ENCODE results near the gene KBTBD2.

The KBTBD2 gene

DNA sequence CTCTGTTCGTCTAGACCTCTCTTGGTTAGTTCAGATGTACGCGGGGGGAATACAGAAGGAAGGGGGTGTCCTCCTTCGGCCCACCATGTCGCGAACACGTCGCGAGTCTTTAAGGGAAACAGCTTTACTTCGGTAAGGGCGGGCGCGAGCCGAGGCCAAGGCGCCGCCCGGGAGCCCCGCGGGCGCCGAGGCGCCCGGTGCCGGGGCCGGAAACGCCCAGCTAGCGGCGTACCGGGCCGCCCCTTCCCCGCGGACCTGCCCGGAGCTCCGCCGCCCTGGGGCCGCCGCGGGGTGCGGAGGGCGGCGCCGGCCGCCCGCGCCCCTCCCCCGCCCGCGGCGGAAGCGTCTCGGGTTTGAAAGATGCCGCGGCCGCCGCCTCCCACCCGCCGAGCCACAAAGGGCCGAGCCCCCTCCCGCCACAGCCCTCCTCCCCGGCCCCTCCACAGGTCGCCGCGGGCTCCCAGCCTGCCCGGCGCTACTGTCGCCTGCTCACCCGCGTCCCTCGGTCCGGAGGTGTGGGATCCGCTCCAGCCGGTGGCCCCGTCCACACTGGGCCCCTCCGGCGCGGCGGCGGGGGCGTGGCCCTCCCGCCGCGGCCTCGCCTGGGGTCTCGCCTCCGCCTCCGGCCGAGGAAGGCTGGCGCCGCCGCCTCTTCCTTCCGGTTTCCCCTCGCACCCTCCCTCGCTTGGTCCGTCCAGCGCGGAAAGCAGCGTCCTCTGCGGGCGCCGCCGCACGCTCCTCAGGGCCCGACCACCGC lies at the start of gene KBTBD2:
TSS of gene KBTBD2 (minus strand) at position 718 of the 757 bp plus-strand sequence. CDS start 12,156 bp downstream, outside the sequence.
- peak within 1 kb of the TSS; percentile 96 to 98 for H3K4me3 ChIP-seq (ENCODE audit: low read depth in 1 of 2, low read length in 2 of 2)
- peaks cover 5% of the 10 kb centered on the region; the same call in 1 of the 2 replicates for H3K36me3 ChIP-seq (ENCODE audit: insufficient read depth, low read length)
- H3K4me2 ChIP-seq (ENCODE audit: insufficient read depth, low read length), result peak within 1 kb of the TSS; percentile 92
- H3K9me3 ChIP-seq (ENCODE audit: insufficient read depth, low read length, severe bottlenecking), result no peaks in the 10 kb centered on the region
- DNase-seq (peak; percentile 83), ATAC-seq (ENCODE audit: insufficient read depth, low read depth) (peak; percentile 65)
- H3K4me1 ChIP-seq (ENCODE audit: insufficient read depth, low read length), result peaks cover 46% of the 10 kb centered on the region
- peak within 1 kb of the TSS; percentile 81 for H3K9ac ChIP-seq (ENCODE audit: low read depth, low read length)
- peaks cover 54% of the 10 kb centered on the region for H3K79me2 ChIP-seq (ENCODE audit: insufficient read depth, low read length)
- peak within 1 kb of the TSS; percentile 97 for H3K27ac ChIP-seq (ENCODE audit: low read length)
- peaks cover 40% of the 10 kb centered on the region for H4K20me1 ChIP-seq (ENCODE audit: insufficient read depth, low read length)
- TF ChIP-seq EZH2 (IDR thresholded peaks at IDR 0.05; ENCODE audit: borderline replicate concordance, low read depth, low read length, severe bottlenecking), result no peak
- TF ChIP-seq, protein P1, sequence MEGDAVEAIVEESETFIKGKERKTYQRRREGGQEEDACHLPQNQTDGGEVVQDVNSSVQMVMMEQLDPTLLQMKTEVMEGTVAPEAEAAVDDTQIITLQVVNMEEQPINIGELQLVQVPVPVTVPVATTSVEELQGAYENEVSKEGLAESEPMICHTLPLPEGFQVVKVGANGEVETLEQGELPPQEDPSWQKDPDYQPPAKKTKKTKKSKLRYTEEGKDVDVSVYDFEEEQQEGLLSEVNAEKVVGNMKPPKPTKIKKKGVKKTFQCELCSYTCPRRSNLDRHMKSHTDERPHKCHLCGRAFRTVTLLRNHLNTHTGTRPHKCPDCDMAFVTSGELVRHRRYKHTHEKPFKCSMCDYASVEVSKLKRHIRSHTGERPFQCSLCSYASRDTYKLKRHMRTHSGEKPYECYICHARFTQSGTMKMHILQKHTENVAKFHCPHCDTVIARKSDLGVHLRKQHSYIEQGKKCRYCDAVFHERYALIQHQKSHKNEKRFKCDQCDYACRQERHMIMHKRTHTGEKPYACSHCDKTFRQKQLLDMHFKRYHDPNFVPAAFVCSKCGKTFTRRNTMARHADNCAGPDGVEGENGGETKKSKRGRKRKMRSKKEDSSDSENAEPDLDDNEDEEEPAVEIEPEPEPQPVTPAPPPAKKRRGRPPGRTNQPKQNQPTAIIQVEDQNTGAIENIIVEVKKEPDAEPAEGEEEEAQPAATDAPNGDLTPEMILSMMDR (IDR thresholded peaks at IDR 0.05; ENCODE audit: borderline replicate concordance, extremely low read depth, low read length, poor library complexity, severe bottlenecking), result no peak
- H2AFZ ChIP-seq (ENCODE audit: low read depth, low read length), result peak within 1 kb of the TSS; percentile 79
- no peaks in the 10 kb centered on the region for H3K27me3 ChIP-seq (ENCODE audit: insufficient read depth, low read length, poor library complexity)

DNA sequence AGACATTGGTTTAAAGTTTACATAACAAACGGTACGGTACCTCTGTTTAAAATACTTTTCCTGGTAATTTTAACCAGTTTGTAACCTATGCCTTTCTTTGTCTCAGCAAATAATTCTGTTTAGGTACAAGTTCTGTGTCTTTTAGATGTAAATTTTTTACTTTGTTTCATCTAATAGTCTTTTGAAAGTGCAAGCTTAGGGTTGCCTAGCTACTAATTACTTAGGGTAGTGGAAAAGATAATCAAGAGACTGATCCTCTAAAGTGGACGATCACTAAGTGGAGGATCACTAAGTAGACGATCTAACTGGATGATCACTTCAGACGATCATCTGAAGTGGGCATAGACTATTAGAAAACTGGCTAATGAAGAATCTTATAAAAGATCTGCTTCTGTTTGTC lies 49.6 kb upstream of the KBTBD2 start:
- TF ChIP-seq, protein P1 (IDR thresholded peaks at IDR 0.05; ENCODE audit: borderline replicate concordance, extremely low read depth, low read length, poor library complexity, severe bottlenecking), result no peak
- no peak for TF ChIP-seq EZH2 (IDR thresholded peaks at IDR 0.05; ENCODE audit: borderline replicate concordance, low read depth, low read length, severe bottlenecking)
- peaks cover 3% of the 10 kb centered on the region for H3K9me3 ChIP-seq (ENCODE audit: insufficient read depth, low read length, severe bottlenecking)
- ATAC-seq (ENCODE audit: insufficient read depth, low read depth) (no peak), DNase-seq (no peak)
- no peaks in the 10 kb centered on the region for H3K79me2 ChIP-seq (ENCODE audit: insufficient read depth, low read length)
- H3K27me3 ChIP-seq (ENCODE audit: insufficient read depth, low read length, poor library complexity), result no peaks in the 10 kb centered on the region
- no peaks in the 10 kb centered on the region for H4K20me1 ChIP-seq (ENCODE audit: insufficient read depth, low read length)
- no peak overlapping the region for H2AFZ ChIP-seq (ENCODE audit: low read depth, low read length)
- H3K4me3 ChIP-seq (ENCODE audit: low read depth in 1 of 2, low read length in 2 of 2), result no peak overlapping the region
- no peak overlapping the region for H3K27ac ChIP-seq (ENCODE audit: low read length)
- H3K4me1 ChIP-seq (ENCODE audit: insufficient read depth, low read length), result no peaks in the 10 kb centered on the region
- no peak overlapping the region for H3K4me2 ChIP-seq (ENCODE audit: insufficient read depth, low read length)
- H3K9ac ChIP-seq (ENCODE audit: low read depth, low read length), result no peak overlapping the region
- no peaks in the 10 kb centered on the region for H3K36me3 ChIP-seq (ENCODE audit: insufficient read depth, low read length)

DNA sequence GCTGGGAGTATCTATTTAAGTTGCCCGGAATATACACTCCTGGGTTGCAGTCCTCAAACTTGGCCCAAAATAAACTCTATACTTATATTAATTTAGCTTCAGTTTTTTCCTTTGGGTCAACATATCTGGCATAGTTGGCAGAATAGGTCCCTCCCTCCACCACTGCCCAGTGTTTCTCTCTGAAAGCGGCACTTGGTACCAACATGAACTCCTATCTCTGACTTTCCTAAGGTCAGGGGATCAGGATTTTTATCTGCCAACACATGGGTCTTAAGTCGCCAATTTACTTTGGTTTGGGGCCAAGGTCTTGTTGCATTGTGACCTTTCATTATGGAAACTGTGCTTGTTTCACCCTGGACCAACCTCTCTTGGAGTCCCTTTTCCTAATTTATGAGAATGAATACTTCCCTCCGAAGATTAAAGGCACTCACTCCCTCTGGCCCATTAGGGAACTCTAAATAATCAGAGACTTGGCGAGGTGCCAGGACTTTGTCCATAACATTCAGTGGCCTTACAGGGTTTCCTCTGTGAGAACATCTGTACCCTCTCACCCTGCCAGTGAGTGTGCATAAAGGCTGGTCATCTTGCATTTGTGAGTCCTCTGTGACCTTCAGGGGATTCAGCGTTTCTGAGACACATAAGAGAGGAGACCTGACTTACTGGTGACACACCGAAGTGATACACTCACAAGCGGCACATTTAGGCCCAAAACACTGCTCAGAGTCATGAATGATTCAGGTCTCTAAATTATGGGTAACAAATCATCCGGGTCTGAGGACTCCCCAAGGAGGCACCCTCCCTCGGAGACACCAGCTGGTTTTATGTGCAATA lies 46.0 kb upstream of the KBTBD2 start:
- Histone ChIP-seq H3K79me2 (ENCODE audit: insufficient read depth, low read length) (no peaks in the 10 kb centered on the region), H3K36me3 (ENCODE audit: insufficient read depth, low read length) (no peaks in the 10 kb centered on the region), H3K4me3 (ENCODE audit: low read depth in 1 of 2, low read length in 2 of 2) (no peak overlapping the region), H3K27ac (ENCODE audit: low read length) (no peak overlapping the region), H3K27me3 (ENCODE audit: insufficient read depth, low read length, poor library complexity) (no peaks in the 10 kb centered on the region), H3K9me3 (ENCODE audit: insufficient read depth, low read length, severe bottlenecking) (no peaks in the 10 kb centered on the region), H2AFZ (ENCODE audit: low read depth, low read length) (no peak overlapping the region), H3K4me1 (ENCODE audit: insufficient read depth, low read length) (no peaks in the 10 kb centered on the region), H4K20me1 (ENCODE audit: insufficient read depth, low read length) (no peaks in the 10 kb centered on the region), H3K9ac (ENCODE audit: low read depth, low read length) (no peak overlapping the region), H3K4me2 (ENCODE audit: insufficient read depth, low read length) (no peak overlapping the region)
- DNase-seq (no peak), ATAC-seq (ENCODE audit: insufficient read depth, low read depth) (no peak)
- no peak for TF ChIP-seq EZH2 (IDR thresholded peaks at IDR 0.05; ENCODE audit: borderline replicate concordance, low read depth, low read length, severe bottlenecking)
- TF ChIP-seq, protein P1 (IDR thresholded peaks at IDR 0.05; ENCODE audit: borderline replicate concordance, extremely low read depth, low read length, poor library complexity, severe bottlenecking), result no peak
